HG03103 (cell line): ENCODE results near the gene G6PC1.
"Not testable (repeated sequence)": the region's sequence is repeated elsewhere in the genome, so short reads cannot be mapped to it uniquely, and the experiment has no call there.

Experiments
- ATAC-seq: cut with Tn5 transposase; IDR thresholded peaks from one replicate; pipeline ENCODE4 v1.9.1; 2021; ENCODE audit warnings: low read depth; ENCODE audit not compliant: unreplicated experiment

Gene G6PC1

DNA sequence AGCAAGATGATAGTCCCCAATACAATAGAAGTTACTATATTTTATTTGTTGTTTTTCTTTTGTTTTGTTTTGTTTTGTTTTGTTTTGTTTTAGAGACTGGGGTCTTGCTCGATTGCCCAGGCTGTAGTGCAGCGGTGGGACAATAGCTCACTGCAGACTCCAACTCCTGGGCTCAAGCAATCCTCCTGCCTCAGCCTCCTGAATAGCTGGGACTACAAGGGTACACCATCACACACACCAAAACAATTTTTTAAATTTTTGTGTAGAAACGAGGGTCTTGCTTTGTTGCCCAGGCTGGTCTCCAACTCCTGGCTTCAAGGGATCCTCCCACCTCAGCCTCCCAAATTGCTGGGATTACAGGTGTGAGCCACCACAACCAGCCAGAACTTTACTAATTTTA is 618 bp upstream of the G6PC1 start:
- not testable (repeated sequence) for ATAC-seq

DNA sequence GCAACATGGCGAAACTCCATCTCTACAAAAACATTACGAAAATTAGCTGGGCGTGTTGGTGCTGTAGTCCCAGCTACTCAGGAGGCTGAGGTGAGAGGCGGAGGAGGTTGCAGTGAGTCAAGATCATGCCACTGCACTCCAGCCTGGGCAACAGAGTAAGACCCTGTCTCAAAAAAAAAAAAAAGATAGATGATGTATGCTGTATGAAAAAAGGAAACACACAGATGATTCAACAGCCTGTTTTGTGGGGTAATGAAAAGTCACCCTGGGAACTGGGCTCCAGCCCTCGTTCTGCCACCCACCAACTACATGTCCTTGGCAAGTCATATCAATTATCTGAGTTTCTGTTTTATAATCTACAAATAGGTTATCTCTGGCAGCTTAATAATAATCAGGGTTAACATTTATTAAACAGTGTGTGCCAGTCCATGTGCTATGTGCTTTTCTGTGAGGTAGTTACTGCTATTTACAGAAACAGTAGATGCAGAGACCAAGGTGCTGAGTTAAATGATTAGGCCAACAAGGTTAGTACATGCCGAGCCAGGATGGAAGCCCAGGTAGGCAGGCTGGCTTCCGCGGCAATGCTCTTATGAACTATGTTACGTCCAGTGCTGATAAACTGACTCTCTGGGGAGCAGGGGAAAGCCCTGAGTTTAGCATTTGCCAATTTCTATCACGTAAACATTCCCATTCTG is 1.1 kb downstream of the G6PC1 start:
- ATAC-seq, result no peak

DNA sequence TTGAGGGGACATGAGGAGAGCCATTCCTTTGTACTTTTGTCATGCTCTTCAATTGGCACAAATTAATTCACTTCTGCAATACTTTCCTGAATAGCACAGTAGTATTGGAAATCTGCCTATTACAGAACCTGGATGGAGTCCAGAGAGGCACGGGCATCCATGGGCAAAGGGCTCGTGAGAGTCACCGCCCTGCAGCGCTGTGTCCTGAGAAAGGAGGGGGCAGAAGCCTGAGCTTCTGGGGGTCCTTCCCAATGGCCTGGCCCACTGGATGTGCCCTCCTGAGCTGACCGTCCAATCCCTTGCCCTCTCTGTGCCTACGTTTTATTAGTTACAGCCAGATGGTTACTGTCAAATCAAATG is 3.5 kb downstream of the G6PC1 start:
- ATAC-seq, result no peak

DNA sequence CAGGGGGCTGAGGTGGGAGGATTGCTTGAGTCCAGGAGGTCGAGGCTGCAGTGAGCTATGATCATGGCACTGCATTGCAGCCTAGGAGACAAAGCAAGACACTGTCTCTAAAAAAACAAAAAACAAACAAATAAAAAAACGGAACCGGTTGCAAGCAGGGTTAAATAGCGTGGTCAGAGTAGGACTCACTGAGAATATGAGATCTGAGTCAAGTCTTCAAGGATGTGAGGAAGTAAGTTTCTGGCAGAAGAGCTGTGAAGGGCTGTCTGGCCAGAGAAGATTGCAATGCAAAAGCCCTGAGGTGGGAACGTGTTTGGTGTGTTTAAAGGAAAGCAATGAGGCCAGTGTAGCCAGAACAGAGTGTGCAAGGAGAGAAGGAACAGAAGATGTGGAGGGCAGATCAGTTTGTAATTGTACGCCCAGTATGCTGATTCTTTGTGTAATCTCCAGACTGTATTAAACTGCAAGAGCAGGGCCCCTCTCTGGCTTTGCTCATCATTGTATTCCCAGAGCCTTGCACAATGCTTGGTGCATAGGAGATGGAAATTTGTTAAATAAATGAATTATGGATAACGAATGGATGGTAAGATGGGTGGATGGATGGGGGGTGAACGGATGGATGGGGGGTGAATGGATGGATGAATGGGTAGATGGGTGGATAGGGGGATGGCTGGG is 6.3 kb downstream of the G6PC1 start:
- ATAC-seq, result no peak

DNA sequence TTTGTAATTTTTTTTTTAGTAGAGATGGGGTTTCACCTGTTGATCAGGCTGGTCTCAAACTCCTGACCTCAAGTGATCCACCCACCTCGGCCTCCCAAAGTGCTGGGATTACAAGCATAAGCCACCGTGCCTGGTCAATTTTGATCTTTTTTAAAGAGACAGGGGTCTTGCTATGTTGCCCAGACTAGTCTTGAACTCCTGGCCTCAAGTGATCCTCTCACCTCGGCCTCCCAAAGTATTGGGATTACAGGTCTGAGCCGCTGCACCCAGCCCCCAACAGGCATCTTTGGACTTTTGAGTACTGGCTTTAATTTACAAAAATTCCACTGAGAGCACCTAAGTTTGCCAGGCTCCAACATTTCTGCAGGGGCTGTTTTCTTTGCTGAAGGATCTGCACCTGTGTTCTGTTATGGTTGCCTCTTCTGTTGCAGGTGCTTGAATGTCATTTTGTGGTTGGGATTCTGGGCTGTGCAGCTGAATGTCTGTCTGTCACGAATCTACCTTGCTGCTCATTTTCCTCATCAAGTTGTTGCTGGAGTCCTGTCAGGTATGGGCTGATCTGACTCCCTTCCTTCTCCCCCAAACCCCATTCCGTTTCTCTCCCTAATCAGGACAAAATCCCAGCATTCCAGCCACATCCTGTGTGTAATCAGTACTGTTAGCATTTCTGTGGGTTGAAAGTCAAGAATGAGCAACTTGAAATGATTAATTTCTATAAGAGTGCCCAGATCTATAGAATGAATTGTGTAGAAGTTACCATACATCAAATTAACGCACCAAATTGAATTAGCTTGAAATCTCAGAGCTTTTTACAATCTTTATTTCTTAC is 8.5 kb downstream of the G6PC1 start:
- no peak for ATAC-seq

DNA sequence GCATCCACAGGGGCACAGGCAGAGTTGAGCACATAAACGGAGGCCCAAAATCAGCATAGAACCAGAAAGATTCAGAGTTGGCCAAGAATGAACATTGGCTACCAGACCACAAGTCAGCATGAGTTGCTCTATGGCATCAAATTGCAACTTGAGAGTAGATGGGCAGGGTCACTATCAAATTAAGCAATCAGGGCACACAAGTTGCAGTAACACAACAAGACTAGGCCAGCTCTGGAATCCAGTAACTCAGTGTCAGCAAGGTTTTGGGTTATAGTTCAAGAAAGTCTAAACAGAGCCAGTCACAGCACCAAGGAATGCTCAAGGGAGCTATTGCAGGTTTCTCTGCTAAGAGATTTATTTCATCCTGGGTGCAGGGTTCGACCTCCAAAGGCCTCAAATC is 12.9 kb downstream of the G6PC1 start:
- no peak for ATAC-seq

DNA sequence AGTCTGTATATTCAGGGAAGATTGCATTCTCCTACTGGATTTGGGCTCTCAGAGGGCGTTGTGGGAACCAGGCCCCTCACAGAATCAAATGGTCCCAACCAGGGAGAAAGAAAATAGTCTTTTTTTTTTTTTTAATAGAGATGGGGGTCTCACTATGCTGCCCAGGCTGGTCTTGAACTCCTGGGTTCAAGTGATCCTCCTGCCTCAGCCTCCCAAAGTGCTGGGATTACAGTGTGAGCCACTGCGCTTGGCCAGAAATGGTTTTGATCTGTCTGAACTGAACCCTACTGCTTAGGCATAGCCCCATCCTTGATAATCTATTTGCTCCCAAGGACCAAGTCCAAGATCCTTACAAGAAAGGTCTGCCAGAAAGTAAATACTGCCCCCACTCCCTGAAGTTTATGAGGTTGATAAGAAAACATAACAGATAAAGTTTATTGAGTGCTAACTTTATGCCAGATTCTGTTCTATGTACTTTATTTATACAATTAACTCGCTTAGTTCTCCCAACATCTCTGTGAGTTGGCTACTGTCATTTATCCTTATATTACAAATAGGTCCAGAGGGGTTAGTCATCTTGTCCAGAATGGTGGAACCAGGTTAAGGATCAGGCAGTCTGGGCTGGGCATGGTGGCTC is 13.5 kb downstream of the G6PC1 start:
- no peak for ATAC-seq

DNA sequence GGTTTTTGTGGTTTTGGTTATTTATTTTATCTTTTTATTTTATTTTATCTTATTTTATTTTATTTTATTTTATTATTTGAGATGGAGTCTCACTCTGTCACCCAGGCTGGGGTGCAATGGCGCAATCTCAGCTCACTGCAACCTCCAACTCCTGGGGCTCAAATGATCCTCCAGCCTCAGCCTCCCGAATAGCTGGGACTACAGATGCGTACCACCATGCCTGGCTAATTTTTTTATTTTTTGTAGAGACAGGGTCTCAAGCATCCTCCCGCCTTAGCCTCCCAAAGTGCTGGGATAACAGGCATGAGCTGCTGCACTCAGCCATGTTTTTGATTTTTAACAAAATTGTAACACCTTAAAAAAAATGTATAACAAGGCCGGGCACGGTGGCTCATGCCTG is 14.7 kb downstream of the G6PC1 start:
- not testable (repeated sequence) for ATAC-seq

DNA sequence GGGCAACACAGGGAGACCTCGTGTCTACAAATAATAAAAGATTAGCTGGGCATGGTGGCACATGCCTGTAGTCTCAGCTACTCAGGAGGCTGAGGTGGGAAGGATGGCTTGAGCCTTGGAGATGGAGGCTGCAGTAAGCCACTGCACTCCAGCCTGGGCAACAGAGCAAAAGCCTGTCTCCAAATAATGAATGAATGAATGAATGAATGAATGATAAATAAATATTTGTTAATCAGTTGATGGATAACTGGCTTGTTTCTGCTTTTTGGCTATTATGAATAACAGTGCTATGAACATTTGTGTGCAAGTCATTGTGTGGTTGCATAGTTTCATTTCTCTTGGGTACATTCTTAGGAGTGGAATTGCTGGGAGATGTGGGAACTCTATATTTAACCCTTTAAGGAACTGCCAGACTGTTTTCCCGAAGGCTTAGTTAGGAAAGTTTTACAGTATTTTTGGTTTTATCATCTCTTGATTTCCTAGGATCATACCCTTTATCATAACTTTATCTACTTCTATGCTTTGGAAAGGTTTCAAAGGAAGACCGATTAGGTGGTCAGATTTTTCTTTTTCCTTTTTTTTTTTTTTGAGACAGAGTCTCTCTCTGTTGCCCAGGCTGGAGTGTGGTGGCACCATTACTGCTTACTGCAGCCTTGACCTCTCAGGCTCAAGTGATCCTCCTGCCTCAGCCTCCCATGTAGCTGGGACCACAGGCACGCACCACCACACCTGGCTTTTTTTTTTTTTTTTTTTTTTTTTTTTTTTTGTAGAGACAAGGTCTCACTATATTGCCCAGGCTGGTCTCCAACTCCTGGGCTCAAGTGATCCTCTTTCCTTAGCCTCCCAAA is 16.0 kb downstream of the G6PC1 start:
- ATAC-seq, result not testable (repeated sequence)

DNA sequence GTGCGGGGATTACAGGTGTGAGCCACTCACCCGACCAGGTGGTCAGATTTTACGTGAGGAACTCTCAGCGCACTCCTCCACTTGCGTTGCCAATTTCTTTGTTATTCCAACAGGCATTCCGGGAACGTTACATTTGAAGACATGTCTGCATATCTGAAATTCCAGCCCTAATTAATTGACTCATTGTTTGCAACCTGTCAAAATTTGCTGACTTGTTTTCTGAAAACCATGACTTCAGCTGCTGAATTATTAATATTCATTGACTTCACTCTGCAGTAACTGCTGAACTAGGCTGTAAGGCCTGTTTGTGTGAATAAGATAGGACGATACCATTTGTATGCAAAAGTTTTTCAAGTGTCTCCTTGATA is 16.6 kb downstream of the G6PC1 start:
- no peak for ATAC-seq

DNA sequence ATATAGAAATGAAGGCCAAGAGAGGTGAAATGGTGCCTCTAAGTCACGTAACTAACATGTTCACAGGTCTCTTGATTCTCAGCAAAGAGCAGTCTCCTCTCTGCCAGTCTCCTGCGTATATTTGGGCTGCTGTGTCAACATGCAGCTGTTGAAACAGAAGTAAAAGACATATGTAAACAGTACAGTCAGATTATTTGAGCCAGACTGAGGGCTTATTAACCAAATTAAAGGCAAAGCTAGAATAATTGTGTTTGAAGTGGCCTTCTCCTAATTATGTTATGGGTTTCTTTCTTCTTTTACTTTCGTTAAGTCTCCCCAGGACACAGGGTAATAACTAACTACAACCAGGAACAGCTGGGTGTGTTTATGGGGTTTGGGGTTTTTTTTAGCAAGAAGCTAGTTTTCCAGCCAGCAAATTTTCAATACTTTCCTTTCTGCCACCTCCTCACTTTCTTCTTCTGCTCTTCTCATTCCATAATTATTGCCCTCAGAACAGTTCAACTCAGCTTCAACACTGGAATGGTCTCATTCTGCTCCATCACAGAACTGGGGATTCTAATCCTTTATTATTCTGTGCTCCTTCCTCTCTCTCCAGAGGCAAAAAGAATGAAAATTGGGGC is 18.4 kb downstream of the G6PC1 start:
- ATAC-seq, result no peak

DNA sequence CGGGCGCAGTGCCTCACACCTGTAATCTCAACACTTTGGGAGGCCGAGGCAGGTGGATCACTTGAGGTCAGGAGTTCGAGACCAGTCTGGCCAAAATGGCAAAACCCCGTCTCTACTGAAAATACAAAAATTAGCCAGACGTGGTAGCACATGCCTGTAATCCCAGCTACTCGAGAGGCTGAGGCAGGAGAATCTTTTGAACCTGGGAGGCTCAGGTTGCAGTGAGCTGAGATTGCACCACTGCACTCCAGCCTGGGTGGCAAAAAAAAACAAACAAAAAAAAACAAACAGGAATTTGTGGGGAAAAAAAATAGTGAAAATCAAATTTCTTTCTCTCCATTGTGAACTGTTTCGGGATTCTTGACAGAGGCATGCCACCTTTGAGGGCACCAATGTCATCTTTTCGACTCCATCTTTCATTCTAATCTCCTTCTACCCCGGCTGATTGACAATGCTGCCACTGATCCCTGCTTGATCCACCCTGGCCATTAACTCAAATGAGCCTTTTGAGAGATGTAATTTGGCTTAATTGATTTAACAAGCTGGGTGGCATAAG is 19.0 kb downstream of the G6PC1 start:
- ATAC-seq, result not testable (repeated sequence)

DNA sequence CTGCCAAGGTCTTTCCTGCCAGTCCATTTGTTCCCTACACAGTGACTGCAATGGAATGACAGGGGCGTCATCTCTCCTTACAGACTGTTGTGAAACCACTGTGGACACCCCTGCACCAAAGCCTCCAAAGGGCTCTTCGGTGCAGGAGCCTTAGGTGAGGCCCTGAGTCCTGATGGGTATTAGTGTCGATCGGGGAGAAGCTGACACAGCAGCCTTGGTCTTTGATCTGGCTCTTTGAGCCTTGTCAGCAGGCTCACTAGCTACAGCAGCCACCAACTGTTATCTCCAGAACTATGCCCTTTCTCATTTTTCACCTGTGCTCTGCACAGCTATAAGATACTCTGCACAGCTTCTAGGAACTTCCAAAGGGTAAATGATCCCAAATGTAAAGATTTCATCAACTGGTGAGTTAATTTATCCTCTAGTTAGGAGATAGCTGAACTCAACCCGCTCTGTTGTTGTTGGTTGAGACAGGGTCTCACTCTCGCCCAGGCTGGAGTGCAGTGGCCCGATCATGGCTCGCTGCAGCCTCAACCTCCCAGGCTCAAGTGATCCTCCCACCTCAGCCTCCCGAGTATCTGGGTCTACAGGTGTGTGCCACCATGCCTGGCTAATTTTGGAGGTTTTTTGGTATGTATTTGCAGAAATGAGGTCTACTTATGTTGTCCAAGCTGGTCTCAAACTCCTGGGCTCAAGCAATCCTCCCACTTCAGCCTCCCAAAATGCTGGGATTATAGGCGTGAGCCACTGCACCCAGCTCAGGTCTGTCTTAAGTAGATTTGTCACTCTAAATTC is 19.7 kb downstream of the G6PC1 start:
- no peak for ATAC-seq

DNA sequence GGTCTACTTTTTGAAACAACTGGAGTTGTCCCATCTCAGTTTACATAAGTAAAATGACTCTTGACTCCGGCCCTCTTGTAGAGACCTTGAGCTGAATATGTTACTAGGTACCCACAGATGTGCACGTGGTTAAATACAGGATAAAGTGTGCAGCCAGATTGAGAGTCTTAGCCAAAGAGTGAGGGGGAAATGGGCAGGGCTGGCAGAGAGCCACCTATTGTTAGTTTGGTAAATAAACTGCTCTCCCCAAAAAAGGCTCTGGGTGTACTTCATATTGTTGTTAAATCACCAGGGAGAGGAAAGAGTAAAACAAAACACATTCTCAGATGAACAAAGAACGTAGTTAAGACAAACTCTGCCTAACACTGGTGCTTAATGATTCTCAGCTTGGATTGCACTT is 20.3 kb downstream of the G6PC1 start:
- no peak for ATAC-seq

DNA sequence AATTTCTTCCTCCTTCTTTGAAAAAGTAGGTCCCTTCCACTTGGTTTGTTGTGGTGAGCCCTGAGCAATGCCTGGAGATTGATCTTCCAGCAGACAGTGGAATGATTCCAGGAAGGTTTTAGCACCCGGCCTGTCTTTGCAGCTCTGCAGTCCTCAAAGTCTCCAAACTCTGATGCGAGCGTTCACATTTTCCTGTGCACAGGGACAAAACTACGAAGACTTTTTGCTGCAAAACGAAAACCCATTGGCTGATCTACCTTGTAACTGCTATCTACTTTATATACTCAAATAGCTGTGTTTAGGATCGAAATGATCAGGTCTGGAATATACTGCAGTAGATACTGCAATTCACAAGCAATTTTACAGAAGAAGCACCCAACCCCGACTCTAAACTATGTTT is 21.7 kb downstream of the G6PC1 start:
- no peak for ATAC-seq

DNA sequence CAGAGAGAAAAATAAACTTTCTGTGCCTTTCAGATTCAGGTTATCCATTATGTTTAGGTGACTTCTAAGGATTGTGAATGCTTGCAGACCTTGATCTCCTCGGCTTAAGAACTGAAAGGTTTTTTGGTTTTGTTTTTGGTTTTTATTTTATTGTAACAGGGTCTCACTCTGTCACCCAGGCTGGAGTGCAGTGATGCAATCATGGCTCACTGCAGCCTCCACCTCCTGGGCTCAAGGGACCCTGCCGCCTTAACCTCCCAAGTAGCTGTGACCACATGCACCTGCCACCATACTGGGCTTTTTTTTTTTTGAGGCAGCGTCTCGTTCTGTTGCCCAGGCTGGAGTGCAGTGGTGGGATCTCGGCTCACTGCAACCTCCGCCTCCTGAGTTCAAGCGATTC is 22.9 kb downstream of the G6PC1 start:
- ATAC-seq, result not testable (repeated sequence)

DNA sequence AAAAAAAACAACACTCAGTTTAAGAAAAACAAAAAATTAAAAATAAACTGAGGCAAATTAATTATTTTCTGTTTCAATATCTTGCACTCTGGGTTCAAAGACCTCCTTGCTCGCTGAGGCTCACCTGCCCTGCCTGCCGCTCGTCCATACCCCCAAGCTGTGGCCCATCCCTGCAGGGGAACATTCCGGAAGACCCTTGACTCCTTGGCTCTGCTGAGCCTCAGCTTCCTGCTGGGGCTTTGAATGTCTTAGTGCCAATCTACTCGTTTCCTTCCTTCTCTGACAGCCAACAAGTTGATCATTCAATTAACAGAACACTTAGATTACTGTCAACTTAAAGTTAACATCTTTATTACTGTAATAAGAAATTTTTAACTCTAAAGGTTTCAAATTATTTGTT is 24.3 kb downstream of the G6PC1 start:
- no peak for ATAC-seq

DNA sequence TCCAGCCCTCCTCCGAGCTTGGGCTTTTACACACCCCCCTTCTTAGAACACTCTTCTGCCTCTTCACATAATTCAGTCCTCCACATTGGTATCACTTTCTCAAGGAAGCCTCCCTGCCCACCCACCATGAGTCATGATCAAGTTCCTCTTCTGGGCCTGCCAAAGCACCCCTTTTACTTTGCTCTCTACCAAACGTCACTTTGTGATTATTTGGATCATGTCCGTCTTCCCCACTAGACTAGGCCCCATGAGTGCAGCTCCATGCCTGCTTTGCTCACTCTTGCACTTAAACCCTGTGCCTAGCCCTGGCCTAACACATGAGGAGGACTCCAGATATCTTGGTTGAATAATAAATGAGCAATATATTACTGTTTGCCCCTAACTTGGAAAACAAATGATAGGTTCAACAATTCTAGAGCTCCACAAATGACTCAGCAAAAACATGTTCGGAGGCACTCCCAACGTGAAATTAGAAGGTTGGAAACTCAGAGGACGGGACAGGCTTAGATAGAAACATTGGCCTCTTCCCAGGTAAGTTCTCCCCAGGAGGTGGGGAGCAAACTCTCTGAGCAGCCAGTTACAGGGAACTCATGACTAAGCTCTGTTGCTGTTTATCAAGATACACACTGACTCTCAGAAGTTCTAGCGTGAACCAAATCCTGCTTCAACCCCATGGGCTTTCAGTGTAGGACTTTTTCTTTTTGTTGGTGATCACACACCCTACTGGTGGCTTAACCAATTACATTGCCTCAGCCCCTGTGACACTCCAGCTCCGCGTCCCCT is 28.3 kb downstream of the G6PC1 start:
- ATAC-seq, result no peak
